A549 (cell line): ENCODE measurements around the gene ZNF705A.

ENCODE experiments used
- NR3C1 ChIP-seq: fragments of >200 bp; sonication (Bioruptor Twin); formaldehyde crosslinking; IDR thresholded peaks from 3 replicates; pipeline ENCODE4 v1.6.1; 2017
- POLR2A ChIP-seq: IDR thresholded peaks from 2 replicates; pipeline ENCODE4 v1.6.1; 2012; ENCODE audit warnings: mild to moderate bottlenecking, low read length
- RCOR1 ChIP-seq: fragments of 150-350 bp; IDR thresholded peaks from 2 replicates; pipeline ENCODE4 v1.6.1; 2014; ENCODE audit warnings: antibody characterized with exemption, low read length, low read depth
- RNF2 ChIP-seq: fragments of 200-600 bp; sonication (generic); IDR thresholded peaks from 2 replicates; pipeline ENCODE4 v1.6.1; 2016; ENCODE audit warnings: low read depth, mild to moderate bottlenecking, antibody characterized with exemption, moderate library complexity, borderline replicate concordance
- TF ChIP-seq, protein P1 (sequence below): fragments of >200 bp; sonication (Bioruptor Twin); formaldehyde crosslinking; IDR thresholded peaks from 3 replicates; pipeline ENCODE4 v1.5.1; 2016
- TF ChIP-seq, protein P2 (sequence below): fragments of >200 bp; sonication (Bioruptor Twin); formaldehyde crosslinking; IDR thresholded peaks from 3 replicates; pipeline ENCODE4 v1.6.1; 2016
- TF ChIP-seq, protein P3 (sequence below): fragments of 450-650 bp; IDR thresholded peaks from 2 replicates; pipeline ENCODE4 v1.6.1; 2014; ENCODE audit warnings: antibody characterized with exemption

DNA sequence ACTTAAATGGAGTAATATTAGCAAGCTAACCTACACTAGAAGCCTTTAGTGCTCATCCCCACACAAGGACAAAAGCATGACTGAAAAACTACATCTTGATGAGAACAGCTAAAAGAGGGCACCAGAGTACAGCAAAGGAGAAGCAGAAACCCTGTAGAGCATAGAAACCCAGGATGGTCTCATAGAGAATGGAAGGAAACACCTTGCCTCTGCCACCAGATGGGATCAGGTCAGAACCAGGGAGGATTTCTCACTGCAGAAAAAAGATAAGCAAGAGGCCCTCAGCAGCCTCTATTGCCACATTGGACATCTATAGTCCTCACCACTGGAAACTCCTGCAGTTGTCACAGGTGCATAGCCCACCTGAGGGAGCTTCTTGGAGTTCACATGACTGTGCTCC is 13.6 kb upstream of the ZNF705A start:
- TF ChIP-seq, protein P1, sequence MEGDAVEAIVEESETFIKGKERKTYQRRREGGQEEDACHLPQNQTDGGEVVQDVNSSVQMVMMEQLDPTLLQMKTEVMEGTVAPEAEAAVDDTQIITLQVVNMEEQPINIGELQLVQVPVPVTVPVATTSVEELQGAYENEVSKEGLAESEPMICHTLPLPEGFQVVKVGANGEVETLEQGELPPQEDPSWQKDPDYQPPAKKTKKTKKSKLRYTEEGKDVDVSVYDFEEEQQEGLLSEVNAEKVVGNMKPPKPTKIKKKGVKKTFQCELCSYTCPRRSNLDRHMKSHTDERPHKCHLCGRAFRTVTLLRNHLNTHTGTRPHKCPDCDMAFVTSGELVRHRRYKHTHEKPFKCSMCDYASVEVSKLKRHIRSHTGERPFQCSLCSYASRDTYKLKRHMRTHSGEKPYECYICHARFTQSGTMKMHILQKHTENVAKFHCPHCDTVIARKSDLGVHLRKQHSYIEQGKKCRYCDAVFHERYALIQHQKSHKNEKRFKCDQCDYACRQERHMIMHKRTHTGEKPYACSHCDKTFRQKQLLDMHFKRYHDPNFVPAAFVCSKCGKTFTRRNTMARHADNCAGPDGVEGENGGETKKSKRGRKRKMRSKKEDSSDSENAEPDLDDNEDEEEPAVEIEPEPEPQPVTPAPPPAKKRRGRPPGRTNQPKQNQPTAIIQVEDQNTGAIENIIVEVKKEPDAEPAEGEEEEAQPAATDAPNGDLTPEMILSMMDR: no peak
- TF ChIP-seq NR3C1 (no peak), RCOR1 (no peak), POLR2A (no peak), RNF2 (no peak)
- TF ChIP-seq, protein P2, sequence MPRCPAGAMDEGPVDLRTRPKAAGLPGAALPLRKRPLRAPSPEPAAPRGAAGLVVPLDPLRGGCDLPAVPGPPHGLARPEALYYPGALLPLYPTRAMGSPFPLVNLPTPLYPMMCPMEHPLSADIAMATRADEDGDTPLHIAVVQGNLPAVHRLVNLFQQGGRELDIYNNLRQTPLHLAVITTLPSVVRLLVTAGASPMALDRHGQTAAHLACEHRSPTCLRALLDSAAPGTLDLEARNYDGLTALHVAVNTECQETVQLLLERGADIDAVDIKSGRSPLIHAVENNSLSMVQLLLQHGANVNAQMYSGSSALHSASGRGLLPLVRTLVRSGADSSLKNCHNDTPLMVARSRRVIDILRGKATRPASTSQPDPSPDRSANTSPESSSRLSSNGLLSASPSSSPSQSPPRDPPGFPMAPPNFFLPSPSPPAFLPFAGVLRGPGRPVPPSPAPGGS: no peak
- TF ChIP-seq, protein P3, sequence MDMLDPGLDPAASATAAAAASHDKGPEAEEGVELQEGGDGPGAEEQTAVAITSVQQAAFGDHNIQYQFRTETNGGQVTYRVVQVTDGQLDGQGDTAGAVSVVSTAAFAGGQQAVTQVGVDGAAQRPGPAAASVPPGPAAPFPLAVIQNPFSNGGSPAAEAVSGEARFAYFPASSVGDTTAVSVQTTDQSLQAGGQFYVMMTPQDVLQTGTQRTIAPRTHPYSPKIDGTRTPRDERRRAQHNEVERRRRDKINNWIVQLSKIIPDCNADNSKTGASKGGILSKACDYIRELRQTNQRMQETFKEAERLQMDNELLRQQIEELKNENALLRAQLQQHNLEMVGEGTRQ: no peak
